ENCODE measurements around the gene MYORG.
A peak's percentile ranks its signal among the peaks of the same experiment; 100 is the strongest.

Gene MYORG

DNA sequence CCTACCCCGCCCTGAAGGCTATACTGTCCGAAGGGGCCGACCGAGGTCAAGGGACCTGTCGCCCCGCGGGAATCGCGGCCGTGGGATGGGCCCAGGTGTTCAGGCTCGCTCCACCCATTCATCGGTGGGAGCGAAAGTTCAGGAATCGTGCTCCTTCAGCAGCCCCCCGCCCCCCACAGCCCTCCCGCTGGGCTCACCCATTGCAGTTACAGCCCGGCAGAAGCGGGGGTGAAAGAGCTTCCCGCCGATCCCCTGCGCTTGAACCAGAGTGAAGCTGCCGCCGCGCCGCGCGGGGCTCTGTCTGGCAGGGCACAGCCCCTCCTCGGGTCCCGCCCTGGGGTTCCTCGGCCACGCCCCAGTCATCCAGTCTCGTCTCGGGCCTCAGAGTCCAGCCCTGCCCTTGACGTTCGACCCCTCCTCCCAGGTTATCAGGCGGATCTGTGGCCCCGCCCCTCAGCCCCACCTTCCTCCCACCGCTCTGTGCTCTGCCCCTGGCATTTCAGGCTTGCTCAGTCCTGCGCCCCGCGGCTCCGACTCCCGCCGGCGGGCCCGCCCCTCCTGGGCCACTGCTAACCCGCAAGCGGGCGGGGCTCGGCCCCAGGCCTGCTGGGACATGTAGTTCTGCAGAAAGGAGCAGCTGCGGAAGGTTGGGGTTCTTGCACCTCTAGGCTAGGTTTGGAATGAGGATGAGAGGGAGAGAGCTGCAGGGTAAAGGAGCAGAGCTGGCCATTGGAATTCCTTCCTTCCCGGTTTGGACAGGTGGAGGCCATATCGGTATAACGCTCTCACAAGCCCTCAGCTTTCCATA, at the start of gene MYORG:
Gene MYORG (minus strand): TSS at position 303 of the 808 bp plus-strand sequence. CDS start 3,955 bp downstream, outside the sequence.
- DNase-seq (ENCODE audit: low spot score): peak; percentile 95

- no peak for DNase-seq (ENCODE audit: low spot score)
Measured at GRCh38 chr9:34419716-34420504, 43.2 kb upstream of the MYORG start.

DNA sequence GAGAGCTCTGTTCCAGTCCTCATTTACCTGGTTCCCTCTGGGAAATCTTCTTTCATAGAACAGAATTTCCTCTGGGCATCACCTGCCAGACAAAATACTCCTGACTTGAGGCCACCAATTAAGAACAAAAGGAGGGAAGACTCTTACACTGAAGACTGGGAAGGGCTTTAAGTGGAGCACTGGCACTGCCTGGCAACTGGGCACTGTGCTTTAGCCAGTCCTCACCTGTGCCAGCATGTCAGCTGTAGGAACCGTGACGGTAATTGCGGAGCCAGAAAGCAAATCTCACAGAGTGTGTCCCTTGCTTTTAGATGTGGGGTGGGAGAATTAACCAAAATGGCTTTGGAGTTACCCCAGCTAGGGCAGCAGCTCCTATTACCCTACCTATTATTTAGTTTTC, 41.0 kb upstream of the MYORG start:
- no peak for DNase-seq (ENCODE audit: low spot score)

DNA sequence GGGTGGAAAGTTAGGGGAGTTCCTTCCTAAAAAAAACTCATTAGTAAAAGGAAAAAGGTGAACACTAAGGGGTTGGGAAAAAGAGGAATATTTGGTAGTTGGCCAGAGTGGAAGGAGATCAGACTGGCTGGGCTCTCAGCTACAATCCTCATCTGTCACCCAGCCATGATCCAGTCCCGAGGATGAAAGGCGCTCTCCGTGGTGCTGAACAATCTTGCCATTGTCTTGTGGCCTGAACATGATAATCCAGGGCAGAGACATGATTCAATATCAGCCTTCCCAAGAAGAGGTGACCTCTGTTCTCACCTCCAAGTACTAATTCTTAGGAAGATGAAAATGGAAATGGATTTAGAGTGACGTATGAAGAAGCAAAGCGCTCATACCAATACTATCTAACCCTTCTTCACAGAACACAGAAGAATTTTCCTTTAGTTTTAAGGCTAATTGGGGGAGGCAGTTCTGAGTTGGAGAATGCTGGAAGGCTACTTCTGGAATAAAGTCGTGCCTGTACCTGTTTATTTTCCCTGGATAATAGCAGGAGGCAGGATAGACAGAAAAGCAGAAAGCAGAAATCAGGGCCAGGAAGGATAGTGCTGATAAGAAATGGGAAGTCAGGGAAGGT, 36.6 kb upstream of the MYORG start:
- DNase-seq (ENCODE audit: low spot score): peak; percentile 36

DNA sequence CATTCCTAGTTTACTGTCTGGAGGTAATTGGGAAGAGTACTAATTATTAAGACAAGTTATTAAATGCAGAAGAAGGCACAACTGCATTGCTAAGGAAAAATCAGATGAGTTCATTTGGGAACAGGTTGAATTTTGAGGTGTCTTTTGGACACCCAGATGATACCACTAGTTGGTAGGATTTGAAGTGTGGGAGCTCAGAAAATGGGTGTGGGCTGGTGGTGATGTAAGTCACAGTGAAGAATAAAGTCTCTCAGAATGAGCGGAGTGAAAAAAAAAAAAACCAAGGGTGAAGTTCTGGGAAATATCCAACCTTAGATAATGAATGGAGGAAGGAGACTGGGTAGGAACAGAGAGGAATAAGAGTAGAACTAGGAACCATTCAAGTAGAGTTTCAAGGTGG, 35.6 kb upstream of the MYORG start:
- peak; percentile 38 for DNase-seq (ENCODE audit: low spot score)

DNA sequence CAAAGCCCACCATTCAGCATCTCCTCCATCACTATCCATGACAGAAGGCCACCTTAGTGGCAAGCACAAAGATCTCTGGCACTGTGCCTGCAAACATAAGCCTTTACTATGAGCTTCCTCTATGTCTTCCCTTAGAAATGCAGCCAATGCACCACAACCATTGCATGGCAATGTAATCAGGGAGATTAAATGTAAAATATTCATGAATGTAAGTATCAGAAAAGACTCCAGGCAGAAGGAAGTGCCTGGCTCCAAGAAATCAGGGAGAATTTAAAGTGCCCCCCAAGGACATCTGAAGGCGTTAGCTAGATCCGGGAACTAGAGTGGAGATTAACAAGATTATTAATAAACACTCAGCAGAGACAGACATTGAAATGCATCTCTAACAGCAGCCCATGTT, 32.5 kb upstream of the MYORG start:
- no peak for DNase-seq (ENCODE audit: low spot score)

GRCh38 chr9:34408173-34408572, 31.5 kb upstream of the MYORG start:
- no peak for DNase-seq (ENCODE audit: low spot score)

GRCh38 chr9:34406219-34406618, 29.5 kb upstream of the MYORG start:
- DNase-seq (ENCODE audit: low spot score): no peak

GRCh38 chr9:34405719-34406118, 29.0 kb upstream of the MYORG start:
- DNase-seq (ENCODE audit: low spot score): no peak

- DNase-seq (ENCODE audit: low spot score): peak; percentile 64
Measured at GRCh38 chr9:34403554-34404380, 27.1 kb upstream of the MYORG start.

DNA sequence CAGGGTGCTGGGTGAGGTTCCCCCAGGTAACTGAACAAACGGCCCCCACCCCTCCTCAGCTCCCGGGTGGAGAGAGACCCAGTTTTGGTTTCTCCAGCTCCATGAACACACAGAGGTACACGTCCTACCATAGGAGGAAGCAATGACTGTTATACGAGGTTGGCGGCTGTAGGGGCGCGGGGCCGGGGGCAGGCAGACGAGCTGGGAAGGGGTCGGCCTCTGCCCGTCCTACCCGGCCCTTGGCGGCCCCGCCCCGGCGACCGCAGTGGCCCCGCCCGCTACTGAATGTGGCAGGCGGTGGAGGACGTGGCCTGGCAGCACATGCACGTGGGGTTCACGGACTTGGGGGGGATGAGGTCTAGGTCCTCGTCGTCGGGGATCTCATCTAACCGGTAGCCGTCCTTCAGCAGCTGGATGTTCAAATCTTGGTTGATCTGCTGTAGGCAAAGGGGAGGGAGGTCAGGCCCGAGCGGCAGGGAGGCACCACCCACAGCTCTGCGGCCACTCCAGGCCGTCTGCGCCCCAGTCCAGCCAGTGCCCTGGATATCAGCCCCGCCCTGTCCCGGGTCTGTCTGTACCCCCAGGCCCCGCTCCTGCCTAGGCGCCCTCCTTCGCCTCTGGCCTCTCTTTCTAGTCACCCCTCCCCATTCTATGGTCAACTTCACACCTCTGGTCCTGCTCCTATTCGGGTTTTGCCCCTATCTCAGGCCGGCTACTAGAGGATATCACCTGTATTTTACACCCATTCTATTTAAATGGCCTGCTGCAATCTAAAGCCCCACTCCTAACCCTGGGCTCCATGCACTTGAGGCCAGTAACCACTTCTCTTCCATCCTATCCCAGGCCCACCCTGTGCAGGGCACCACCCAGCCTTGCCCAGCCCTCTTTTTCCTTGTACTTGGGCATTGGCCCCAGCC, 24.2 kb upstream of the MYORG start:
- DNase-seq (ENCODE audit: low spot score): no peak

DNA sequence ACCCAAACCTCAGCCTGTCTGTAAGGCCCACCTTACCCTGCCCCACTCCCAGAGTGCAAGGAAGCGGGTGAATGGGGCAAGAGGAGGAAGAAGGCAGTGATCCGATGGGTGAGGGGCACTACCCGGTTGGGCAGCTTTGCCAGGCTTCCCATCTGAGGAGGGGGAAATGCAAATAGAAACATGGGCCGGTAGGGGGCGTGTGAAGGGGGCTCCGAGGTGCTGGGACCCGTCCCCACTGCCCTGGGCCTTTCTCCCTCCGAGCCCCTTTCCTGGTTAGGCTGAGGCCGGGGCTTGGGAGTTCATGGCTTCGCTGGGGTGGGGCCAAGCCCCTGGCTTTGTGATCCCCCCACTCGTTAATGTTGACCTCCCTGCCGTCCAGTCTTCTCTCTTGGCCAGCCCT, 23.6 kb upstream of the MYORG start:
- DNase-seq (ENCODE audit: low spot score): no peak

GRCh38 chr9:34399729-34400128, 23.0 kb upstream of the MYORG start:
- DNase-seq (ENCODE audit: low spot score): no peak

- DNase-seq (ENCODE audit: low spot score): no peak
Measured at GRCh38 chr9:34398875-34399274, 22.2 kb upstream of the MYORG start.

GRCh38 chr9:34396276-34397214, 19.8 kb upstream of the MYORG start:
- no peak for DNase-seq (ENCODE audit: low spot score)

- DNase-seq (ENCODE audit: low spot score): no peak
Measured at GRCh38 chr9:34392511-34392910, 15.8 kb upstream of the MYORG start.

DNA sequence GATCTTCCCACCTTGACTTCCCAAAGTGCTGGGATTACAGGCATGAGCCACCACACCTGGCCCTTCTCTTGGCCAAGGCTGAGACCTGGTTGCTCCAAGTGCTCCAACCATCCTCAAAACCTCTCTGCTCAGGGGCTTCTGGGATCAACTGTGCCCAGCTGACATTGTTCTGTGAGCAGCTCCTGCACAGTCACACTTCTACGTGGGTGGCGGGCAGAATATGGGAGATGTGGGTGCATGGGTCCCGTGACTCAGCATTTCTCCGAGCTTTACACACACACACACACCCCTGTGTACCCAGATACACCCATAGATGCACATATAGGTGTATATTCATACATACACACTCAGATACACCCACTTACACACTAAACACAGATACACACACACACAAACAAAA, 10.5 kb upstream of the MYORG start:
- no peak for DNase-seq (ENCODE audit: low spot score)

DNA sequence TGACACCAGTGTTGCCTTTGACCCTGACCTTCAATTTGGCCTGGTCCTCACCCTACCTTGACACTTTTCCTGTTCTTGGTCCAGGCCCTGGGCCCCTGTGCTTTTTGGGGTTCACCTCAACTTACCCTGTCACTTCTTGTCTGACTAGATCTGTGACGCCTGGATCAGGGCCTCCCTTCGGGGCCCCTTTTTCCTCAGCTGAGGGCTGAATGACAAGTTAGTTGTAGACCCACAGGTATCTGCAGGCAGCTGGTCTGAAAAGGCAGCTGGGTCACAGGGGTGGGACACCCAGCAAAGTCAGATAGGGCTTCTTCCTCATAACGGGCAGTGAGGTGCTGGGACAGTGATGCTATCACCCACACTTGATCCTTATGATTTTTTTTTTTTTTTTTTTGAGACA, 10.0 kb upstream of the MYORG start:
- DNase-seq (ENCODE audit: low spot score): no peak

DNA sequence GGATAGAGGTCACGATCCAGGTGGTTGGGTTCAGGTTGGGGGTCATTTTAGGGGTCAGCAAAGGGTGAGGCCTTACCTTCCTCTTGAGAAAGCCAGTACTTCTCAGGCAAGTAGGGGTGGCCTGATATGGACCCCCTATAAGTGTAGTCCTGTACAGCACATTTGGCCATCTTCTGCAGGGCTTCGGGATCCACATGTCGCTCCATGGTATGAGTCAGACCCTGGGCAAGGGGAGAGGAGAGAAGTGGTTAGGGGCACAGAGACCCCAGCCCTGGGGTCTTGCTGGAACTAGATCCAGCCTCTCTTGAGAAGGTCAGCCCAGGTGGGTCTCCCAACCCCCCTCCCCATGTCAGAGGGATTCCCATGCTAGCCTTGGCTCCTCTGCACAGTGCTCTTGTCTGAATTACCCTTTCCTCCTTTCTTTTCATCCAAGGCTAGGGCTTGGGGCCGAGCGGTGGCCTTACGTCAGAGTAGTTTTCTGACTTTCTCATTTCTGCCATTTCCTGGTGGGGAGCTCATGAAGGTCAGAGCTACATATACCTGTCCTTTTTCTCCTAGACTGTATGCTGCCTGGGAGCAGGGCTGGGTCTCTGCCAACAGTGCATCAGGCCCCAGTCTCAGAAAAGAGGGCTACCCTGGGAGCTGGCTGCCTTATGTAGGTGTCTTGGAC, 9.0 kb upstream of the MYORG start:
- no peak for DNase-seq (ENCODE audit: low spot score)

Measured in putamen (tissue), 1 donor.